ENCODE data around the gene PTPRJ. TPM values are rescaled to one million over a fixed set of nuclear protein-coding genes. Genes with fewer than 3 reads are reported as not detected.
"Not testable (repeated sequence)": the region's sequence is repeated elsewhere in the genome, so short reads cannot be mapped to it uniquely, and the experiment has no call there.

Gene PTPRJ
- total and polyA plus RNA-seq, 2 experiments from 2014 or later = 8.9 to 12.4 TPM

DNA sequence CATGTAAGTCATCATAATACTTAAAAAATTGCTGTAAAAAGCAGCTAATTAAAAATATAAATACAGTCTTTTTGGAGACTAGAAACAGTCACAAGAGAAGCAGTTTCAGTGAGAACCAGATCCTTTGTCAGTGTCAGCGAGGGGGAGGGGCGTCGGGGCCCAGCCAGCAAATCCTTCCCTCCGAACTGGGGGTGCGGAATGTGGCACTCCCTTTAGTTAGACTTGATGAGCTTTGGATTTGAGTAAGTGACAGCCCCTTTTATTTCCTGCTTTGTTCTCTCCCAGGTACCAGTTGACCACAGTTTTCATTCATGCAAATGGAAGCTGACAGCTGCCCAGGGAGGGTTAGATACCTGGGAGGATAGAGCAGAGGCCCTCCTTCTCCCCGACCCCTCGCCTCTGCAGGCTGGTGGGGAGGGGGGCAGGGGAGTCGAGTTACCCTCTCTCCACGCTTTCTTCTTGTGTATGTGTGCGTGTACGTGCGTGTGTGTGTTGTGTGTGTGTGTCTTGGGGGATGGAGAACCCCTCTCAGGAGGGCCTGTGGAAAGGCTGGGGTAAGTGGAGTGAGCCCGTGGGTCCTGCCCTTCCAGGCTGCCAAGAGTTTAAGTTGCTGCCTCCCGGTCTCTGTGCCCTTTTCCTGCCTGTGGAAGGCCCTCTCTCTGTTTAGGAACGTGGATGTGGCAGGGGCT, 38.3 kb downstream of the PTPRJ start:
- no peak overlapping the region for H3K4me3 ChIP-seq
- H3K36me3 ChIP-seq = no peaks in the 10 kb centered on the region
- H3K9me3 ChIP-seq (ENCODE audit: low read depth) = no peaks in the 10 kb centered on the region
- DNase-seq (ENCODE audit: low read depth in 1 of 2, low spot score in 1 of 2) = peak in 1 of 2 donors; percentile 26
- no peaks in the 10 kb centered on the region for H3K27me3 ChIP-seq
- H3K4me1 ChIP-seq (ENCODE audit: low read depth) = peaks cover 24% of the 10 kb centered on the region
- peak overlapping the region; percentile 85 for H3K27ac ChIP-seq
- TF ChIP-seq CTCF (IDR thresholded peaks at IDR 0.05; ENCODE audit: low read depth, low read length) = no peak

GRCh38 chr11:48019217-48019584, 38.8 kb downstream of the PTPRJ start:
- peak in 1 of 2 donors; percentile 44 for DNase-seq (ENCODE audit: low read depth in 1 of 2, low spot score in 1 of 2)
- H3K27ac ChIP-seq = peak overlapping the region; percentile 85
- H3K9me3 ChIP-seq (ENCODE audit: low read depth) = no peaks in the 10 kb centered on the region
- no peaks in the 10 kb centered on the region for H3K36me3 ChIP-seq
- H3K4me1 ChIP-seq (ENCODE audit: low read depth) = peaks cover 24% of the 10 kb centered on the region
- no peak for TF ChIP-seq CTCF (IDR thresholded peaks at IDR 0.05; ENCODE audit: low read depth, low read length)
- H3K4me3 ChIP-seq = no peak overlapping the region
- no peaks in the 10 kb centered on the region for H3K27me3 ChIP-seq

GRCh38 chr11:48019595-48019994, 39.2 kb downstream of the PTPRJ start:
- Histone ChIP-seq H3K4me3 (no peak overlapping the region), H3K4me1 (ENCODE audit: low read depth) (peaks cover 27% of the 10 kb centered on the region)

DNA sequence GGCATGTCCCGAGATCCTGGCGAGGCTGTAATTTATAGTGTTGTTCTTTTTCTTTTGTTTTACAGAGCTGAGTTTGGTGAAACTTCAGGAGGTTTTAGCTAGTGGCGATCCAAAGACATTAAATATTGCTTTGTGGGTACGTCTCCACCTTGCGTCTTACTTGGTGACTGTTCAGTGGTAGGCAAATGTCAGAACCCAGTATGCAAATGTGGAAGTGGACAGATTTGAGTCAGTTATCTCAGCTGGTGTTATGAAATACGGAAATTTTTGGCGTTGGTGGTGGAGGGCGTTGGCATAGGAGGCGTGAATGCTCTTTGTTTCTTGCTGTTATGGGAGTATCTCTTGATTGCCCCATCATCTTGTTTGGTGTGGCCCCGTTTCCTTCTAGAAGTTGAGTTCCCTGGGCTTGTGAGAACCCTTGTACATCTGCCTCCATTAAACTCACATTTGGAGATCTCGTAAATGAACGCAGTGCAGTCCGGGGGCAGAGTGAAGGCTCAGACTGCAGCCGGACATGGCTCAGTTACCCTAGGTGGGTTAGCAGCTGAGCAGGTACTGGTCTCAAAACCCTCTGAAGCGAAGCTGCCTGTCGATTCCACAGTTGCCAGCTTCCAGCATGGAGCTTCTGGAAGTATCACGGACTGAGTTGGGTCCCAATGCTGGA, 39.9 kb downstream of the PTPRJ start:
- Histone ChIP-seq H3K9me3 (ENCODE audit: low read depth) (no peaks in the 10 kb centered on the region), H3K27ac (no peak overlapping the region), H3K4me3 (no peak overlapping the region), H3K27me3 (no peaks in the 10 kb centered on the region), H3K4me1 (ENCODE audit: low read depth) (peaks cover 30% of the 10 kb centered on the region), H3K36me3 (no peaks in the 10 kb centered on the region)
- peak in 1 of 2 donors; percentile 57 for DNase-seq (ENCODE audit: low read depth in 1 of 2, low spot score in 1 of 2)
- no peak for TF ChIP-seq CTCF (IDR thresholded peaks at IDR 0.05; ENCODE audit: low read depth, low read length)

More at GRCh38 chr11:48019595-48019994, 39.2 kb downstream of the PTPRJ start:
- Histone ChIP-seq H3K9me3 (ENCODE audit: low read depth) (no peaks in the 10 kb centered on the region), H3K27ac (peak overlapping the region; percentile 85), H3K36me3 (no peaks in the 10 kb centered on the region), H3K27me3 (no peaks in the 10 kb centered on the region)
- no peak for TF ChIP-seq CTCF (IDR thresholded peaks at IDR 0.05; ENCODE audit: low read depth, low read length)
- DNase-seq (ENCODE audit: low read depth in 1 of 2, low spot score in 1 of 2) = no peak

DNA sequence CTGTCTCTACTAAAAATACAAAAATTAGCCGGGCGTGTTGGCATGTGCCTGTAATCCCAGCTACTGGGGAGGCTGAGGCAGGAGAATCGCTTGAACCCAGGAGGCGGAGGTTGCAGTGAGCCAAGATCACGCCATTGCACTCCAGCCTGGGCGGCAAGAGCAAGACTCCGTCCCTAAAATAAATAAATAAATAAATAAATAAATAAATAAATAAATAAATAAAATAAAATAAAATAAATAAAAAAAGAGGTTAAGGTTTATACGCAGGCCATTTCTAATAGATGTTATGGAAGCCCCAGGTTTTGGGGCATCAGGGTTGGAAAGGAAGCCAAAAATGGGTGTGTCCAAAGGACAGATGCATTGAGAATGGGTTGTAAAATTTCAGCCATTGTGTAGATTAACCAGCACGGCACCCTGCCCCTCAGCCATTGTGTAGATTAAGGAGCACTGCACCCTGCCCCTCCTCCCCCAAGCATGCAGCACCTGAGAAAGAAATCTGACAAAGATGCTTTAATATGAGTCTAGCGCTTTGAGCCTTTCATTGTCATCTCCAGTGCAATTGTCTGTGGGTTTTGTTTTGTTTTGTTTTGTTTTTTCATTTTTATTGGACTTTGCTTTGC, 41.0 kb downstream of the PTPRJ start:
- not testable (repeated sequence) for DNase-seq (ENCODE audit: low read depth in 1 of 2, low spot score in 1 of 2); H3K27ac ChIP-seq; H3K36me3 ChIP-seq; H3K27me3 ChIP-seq; H3K4me3 ChIP-seq; H3K9me3 ChIP-seq (ENCODE audit: low read depth)
- H3K4me1 ChIP-seq (ENCODE audit: low read depth) = peaks cover 27% of the 10 kb centered on the region

GRCh38 chr11:48022445-48022844, 42.1 kb downstream of the PTPRJ start:
- Histone ChIP-seq H3K27me3 (no peaks in the 10 kb centered on the region), H3K9me3 (ENCODE audit: low read depth) (no peaks in the 10 kb centered on the region), H3K36me3 (no peaks in the 10 kb centered on the region), H3K27ac (no peak overlapping the region), H3K4me3 (no peak overlapping the region), H3K4me1 (ENCODE audit: low read depth) (peaks cover 27% of the 10 kb centered on the region)
- no peak for DNase-seq (ENCODE audit: low read depth in 1 of 2, low spot score in 1 of 2)
- no peak for TF ChIP-seq CTCF (IDR thresholded peaks at IDR 0.05; ENCODE audit: low read depth, low read length)

GRCh38 chr11:48023608-48024007, 43.2 kb downstream of the PTPRJ start:
- not testable (repeated sequence) for H3K9me3 ChIP-seq (ENCODE audit: low read depth); DNase-seq (ENCODE audit: low read depth in 1 of 2, low spot score in 1 of 2); H3K27me3 ChIP-seq; H3K4me3 ChIP-seq; H3K27ac ChIP-seq; H3K36me3 ChIP-seq
- H3K4me1 ChIP-seq (ENCODE audit: low read depth) = peaks cover 16% of the 10 kb centered on the region

Measured in cardiac muscle cell (in vitro differentiated cells and primary cell).